HG03103 (cell line): ENCODE data around the gene LRIG1.

Source experiments
- ATAC-seq: cut with Tn5 transposase; IDR thresholded peaks from one replicate; pipeline ENCODE4 v1.9.1; 2021; ENCODE audit warnings: low read depth; ENCODE audit not compliant: unreplicated experiment

Gene LRIG1

GRCh38 chr3:66489115-66489514, 11.7 kb downstream of the LRIG1 start:
- no peak for ATAC-seq

GRCh38 chr3:66488492-66488891, 12.3 kb downstream of the LRIG1 start:
- ATAC-seq = no peak

DNA sequence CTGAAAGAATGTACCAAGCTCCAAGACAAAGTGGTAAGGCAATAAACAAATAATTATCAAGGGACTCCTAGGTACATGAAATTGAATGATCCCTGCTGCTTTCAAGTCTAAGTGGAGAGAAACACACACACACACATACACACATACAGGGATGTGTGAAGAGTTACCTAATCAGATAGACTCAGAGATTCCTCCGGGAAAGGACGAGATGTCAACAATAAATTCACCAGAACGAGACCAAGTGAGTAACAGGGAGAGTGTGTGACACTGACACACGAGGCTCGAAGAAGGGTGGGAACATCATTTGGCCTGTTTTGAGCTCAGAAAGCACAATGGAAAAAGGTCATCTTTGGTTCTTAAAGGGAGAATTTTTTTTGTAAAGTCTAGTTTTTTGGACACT, 13.4 kb downstream of the LRIG1 start:
- ATAC-seq = no peak

- no peak for ATAC-seq
Observed at GRCh38 chr3:66486646-66487045, 14.2 kb downstream of the LRIG1 start.

DNA sequence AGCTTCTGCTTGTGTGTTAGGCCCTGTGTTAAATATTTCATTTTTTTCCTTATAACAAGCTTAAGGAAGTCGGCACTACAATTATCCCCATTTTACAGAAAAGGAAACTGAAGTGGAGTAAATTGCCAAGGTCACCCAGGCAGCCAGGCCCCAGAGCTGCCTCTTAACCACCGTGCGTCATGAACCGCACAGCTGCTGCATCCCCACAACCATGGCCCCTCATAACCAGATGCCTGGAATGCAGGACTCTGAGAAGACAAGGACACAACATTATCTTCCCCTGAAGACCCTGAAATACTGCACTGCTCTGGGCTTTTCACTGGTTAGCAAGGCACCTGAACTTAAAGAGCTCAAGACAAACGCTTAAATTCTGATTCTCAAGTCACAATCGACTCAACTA, 14.6 kb downstream of the LRIG1 start:
- ATAC-seq = no peak

DNA sequence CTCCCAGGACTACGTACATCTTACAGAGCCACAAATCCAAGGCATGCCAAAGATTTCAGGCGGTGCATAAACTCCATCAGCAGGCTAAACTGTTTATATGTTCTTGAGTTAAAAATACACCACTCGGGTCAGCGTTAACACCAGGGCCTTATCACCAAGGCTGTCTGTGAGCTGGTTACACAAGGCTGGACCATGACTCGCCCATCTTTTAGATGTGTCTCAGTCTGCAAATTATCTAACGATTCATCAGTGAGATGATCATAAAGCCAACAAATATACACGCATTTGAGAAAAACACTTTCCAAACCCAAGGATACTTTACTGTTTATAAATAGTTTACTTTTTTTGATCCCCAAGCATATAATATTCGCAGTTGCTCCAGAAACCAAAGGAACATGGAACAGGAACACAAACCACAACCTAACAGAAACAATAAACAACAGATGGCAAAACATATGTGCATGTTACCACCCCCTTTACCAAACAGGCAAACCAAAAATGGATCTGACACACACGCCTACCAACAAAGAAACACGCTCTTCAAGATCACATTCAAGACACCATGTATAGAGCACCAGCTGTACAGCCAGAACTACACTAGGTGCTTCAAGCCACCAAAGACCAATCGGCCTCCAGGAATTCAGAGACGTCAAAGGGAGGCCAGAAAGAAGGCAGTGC, 15.4 kb downstream of the LRIG1 start:
- ATAC-seq = no peak

GRCh38 chr3:66484106-66484844, 16.5 kb downstream of the LRIG1 start:
- ATAC-seq = no peak

- ATAC-seq = no peak
Observed at GRCh38 chr3:66483409-66483906, 17.4 kb downstream of the LRIG1 start.

DNA sequence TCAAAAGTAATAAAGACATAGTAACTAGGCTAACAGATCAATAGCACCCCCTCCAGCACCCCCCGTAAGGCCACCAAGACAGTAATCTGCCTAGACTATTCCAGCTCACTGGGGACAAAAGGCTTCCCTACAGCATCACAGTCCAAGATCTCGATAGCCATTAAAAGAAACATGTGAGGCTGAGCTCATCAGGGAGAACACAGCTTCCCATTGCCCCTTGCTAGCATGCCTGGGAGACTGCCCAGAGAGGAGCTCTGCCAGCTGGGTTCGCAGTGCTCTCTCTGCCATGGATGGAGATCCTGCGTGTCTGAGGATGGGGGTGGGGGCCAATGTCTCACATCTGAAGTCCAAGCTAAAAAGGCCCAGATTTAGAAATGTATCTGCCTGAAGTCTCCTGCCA, 17.8 kb downstream of the LRIG1 start:
- no peak for ATAC-seq

DNA sequence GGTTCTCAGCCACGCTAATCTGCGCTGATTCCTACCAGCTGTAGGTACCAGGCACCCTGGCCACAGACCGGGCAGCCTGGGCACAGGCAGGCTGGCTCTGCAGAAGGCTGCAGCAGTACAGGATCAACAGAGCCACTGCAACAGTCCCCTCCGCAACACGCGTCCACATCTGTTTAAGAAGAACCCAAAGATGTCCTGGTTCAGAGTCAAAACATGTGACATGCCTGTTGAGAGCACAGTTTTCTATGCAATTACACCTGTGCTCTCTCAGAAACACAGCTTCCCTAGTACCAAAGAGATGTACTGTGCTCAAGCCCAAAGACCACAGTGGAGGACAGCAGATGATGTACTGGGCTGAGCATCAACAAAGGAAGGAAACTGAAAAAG, 18.8 kb downstream of the LRIG1 start:
- ATAC-seq = no peak

- ATAC-seq = no peak
Observed at GRCh38 chr3:66481071-66482017, 19.5 kb downstream of the LRIG1 start.

DNA sequence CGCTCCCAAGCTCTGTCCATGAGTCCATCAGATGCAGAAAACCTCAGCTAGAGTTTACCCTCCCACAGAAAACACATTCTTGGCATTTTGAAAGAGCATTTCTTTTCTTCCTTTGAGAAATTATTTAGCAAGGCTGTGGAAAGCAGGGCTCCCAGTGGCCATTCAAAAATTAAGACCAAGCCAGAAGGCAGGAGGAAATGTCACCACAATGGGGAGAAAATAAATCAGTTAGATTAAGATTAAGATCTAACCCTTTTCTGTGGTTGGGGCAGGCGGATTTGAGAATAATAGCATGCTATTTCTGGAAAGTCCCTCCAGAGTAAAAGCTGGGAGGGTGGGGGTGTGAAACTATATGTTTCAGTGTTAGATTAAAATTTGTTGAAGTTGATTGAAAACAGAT, 20.2 kb downstream of the LRIG1 start:
- no peak for ATAC-seq

- no peak for ATAC-seq
Observed at GRCh38 chr3:66479532-66479947, 21.3 kb downstream of the LRIG1 start.

- no peak for ATAC-seq
Observed at GRCh38 chr3:66478960-66479359, 21.9 kb downstream of the LRIG1 start.

DNA sequence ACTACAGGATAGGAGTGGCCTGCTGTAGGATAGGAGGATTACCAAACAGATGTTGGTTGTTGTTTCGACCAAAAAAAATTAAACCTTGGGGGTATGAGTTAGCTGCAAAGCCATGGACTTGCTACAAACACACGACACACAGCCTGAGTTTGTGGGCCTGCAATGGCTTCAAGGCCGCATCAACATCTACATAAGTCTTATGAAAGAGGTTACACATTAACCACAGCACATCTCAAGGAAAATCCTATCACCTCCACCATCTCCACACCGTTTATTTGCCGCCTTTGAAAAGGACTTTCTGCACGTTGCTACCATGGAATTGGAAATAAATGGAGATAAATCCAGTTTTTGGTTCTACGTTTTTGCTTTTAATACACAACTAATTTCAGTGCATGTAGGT, 23.0 kb downstream of the LRIG1 start:
- ATAC-seq = no peak

DNA sequence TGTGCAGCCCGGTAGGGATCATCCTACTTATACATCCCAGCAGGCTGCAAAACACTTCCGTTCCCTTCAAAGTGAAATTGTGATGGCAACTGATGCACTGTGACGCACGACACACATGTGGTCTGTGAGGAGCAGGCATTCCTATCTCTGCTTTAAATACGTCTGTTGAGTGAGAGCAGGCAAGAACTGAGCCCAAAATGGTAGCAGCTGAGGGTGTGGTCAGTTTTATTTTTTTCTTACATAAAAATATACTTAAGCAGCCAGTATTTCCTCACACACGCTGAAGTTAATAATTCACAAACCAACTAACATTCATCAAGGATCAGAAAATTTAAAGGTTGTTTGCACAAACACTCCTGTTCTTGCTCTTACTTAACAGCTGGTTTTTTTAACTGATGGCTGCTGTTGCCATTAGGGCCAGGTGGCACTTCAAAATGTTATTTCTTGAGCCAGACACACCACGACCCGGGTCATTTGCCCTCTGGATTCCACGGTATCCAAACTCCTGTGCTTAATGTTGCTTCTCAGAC, 23.9 kb downstream of the LRIG1 start:
- no peak for ATAC-seq

DNA sequence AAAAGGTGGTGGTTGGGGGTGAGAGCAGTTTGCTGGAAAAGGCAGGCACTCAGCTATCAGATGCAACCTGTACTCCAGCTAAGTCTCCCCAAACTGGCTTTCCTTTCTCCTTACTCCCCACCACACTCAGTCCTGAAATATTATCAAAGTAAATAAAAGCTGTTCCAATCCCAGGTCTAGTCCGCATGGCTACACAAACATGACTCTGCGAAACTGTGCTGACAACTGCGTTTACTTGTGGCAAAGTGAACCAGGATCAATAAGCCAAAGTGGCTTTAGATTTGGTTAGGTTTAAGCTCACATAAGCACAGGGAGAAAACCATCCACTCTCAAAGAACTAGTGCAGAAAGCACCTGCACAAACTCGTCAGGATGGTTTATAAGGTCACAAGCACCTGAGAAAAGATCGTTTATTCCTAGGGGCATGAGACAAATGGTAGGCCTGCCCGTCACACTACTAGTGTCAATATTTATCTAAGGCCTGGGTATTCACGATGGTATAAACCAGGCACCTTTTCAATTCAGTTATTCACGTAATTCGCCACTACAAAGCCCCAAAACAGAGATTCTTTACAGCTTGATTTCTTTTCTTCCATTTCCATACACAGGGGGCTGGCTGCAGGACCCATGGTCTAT, 25.3 kb downstream of the LRIG1 start:
- ATAC-seq = no peak

GRCh38 chr3:66473692-66474091, 27.1 kb downstream of the LRIG1 start:
- ATAC-seq = no peak

GRCh38 chr3:66473181-66473580, 27.6 kb downstream of the LRIG1 start:
- ATAC-seq = no peak
